GM12878 (cell line): Measurements from ENCODE around the gene ADAM15. TPM values are rescaled to one million over a fixed set of nuclear protein-coding genes. Genes with fewer than 3 reads are reported as not detected.

ENCODE experiments used
- ATAC-seq: fragments of 200-7000 bp; cut with Tn5 transposase; 3 replicates; pipeline ENCODE4 v1.9.1; 2020; ENCODE audit warnings: mild to moderate bottlenecking, moderate library complexity
- BruUV-seq: library from RNA; stranded (reverse); fragments of 400-500 nt; replicated peaks from 2 replicates; lab custom pipeline; 2021; lab: Mats Ljungman, UMichigan
- CTCF ChIA-PET: fragments of 300-600 bp; sonication (Branson Sonifier 250); formaldehyde crosslinking; extraction: SDS; loops from one replicate; lab custom pipeline; 2021; ENCODE audit warnings: inconsistent platforms; lab: Yijun Ruan, JAX
- POLR2A ChIA-PET: fragments of 350-600 bp; formaldehyde crosslinking; extraction: SDS; loops from one replicate; lab custom pipeline; 2021; ENCODE audit warnings: inconsistent platforms; lab: Charles Lee
- RAD21 ChIA-PET: fragments of 300-600 bp; sonication (Branson Sonifier 250); formaldehyde crosslinking; loops from one replicate; lab custom pipeline; 2023; ENCODE audit warnings: antibody characterized with exemption; ENCODE audit not compliant: unreplicated experiment; lab: Charles Lee
- SMC1A ChIA-PET: fragments of 300-600 bp; sonication (Branson Sonifier 250); formaldehyde crosslinking; loops from one replicate; lab custom pipeline; 2023; ENCODE audit not compliant: unreplicated experiment, uncharacterized antibody; lab: Charles Lee
- DNase-seq: peaks from one replicate; pipeline ENCODE4 v3.0.0-alpha.2; 2011; ENCODE audit warnings: low read depth, low spot score
- FAIRE-seq: peaks from 3 replicates; lab custom pipeline; 2011; peaks lifted over from hg19 to GRCh38; lab: Jason Lieb, UNC
- H2AFZ ChIP-seq: 2 replicates; pipeline ENCODE4 v1.6.0; 2011; ENCODE audit warnings: low read depth, low read length, control low read depth; ENCODE audit not compliant: control insufficient read depth
- H3K27ac ChIP-seq: 2 replicates; pipeline ENCODE4 v1.5.1; 2011; ENCODE audit warnings: control low read depth; ENCODE audit not compliant: control insufficient read depth, insufficient read depth
- H3K27me3 ChIP-seq, 2 experiments: replicated peaks in 1 of 2; 2 replicates each; pipeline versions ENCODE4 v1.6.0 to v1.6.1; 2011; ENCODE audit warnings: low read length in 1 of 2; ENCODE audit not compliant: control insufficient read depth in 2 of 2, insufficient read depth in 2 of 2
- H3K36me3 ChIP-seq, 2 experiments: 2 replicates each; pipeline ENCODE4 v1.5.1; 2011; ENCODE audit warnings: low read length in 1 of 2; ENCODE audit not compliant: control insufficient read depth in 2 of 2, insufficient read depth in 2 of 2
- H3K4me1 ChIP-seq: 2 replicates; pipeline ENCODE4 v1.6.1; 2011; ENCODE audit warnings: mild to moderate bottlenecking, low read length, moderate library complexity, mixed read lengths; ENCODE audit not compliant: control insufficient read depth, insufficient read depth
- H3K4me2 ChIP-seq: 2 replicates; pipeline ENCODE4 v1.6.0; 2011; ENCODE audit warnings: control low read depth; ENCODE audit not compliant: control insufficient read depth, insufficient read depth
- H3K4me3 ChIP-seq: fragments of 200-600 bp; sonication (generic); 2 replicates; pipeline ENCODE4 v1.5.1; 2016
- H3K79me2 ChIP-seq: 2 replicates; pipeline ENCODE4 v1.6.0; 2011; ENCODE audit warnings: low read length; ENCODE audit not compliant: control insufficient read depth, insufficient read depth
- H3K9ac ChIP-seq: 2 replicates; pipeline ENCODE4 v1.8.0; 2011; ENCODE audit warnings: low read length, control low read depth, mixed read lengths; ENCODE audit not compliant: control insufficient read depth, insufficient read depth
- H3K9me3 ChIP-seq: replicated peaks from 3 replicates; pipeline ENCODE4 v1.5.1; 2011; ENCODE audit warnings: mild to moderate bottlenecking, low read length; ENCODE audit not compliant: control insufficient read depth, insufficient read depth
- H4K20me1 ChIP-seq: 2 replicates; pipeline ENCODE4 v1.6.0; 2011; ENCODE audit not compliant: control insufficient read depth, insufficient read depth
- CHD1 ChIP-seq: IDR thresholded peaks from 2 replicates; pipeline ENCODE4 v1.6.1; 2012; ENCODE audit warnings: low read depth, low read length, improper control_type of control experiment
- E2F8 ChIP-seq: fragments of 450-650 bp; IDR thresholded peaks from 2 replicates; pipeline ENCODE4 v1.6.1; 2018; ENCODE audit warnings: mild to moderate bottlenecking, low read depth, moderate library complexity; ENCODE audit not compliant: partially characterized antibody
- JUND ChIP-seq: IDR thresholded peaks from 2 replicates; pipeline ENCODE4 v1.6.1; 2012; ENCODE audit warnings: low read depth, mild to moderate bottlenecking, low read length, improper control_type of control experiment, moderate library complexity
- MYB ChIP-seq: fragments of 150-350 bp; IDR thresholded peaks from 2 replicates; pipeline ENCODE4 v1.6.1; 2014; ENCODE audit warnings: mild to moderate bottlenecking, low read depth, low read length, borderline replicate concordance
- NFXL1 ChIP-seq: fragments of 450-650 bp; IDR thresholded peaks from 2 replicates; pipeline ENCODE4 v1.6.1; 2017; ENCODE audit warnings: antibody characterized with exemption, mild to moderate bottlenecking, borderline replicate concordance
- RAD21 ChIP-seq: IDR thresholded peaks from 2 replicates; pipeline ENCODE4 v1.6.1; 2011; ENCODE audit warnings: mild to moderate bottlenecking, low read depth, low read length, moderate library complexity; ENCODE audit not compliant: insufficient read depth
- RELA ChIP-seq: fragments of 450-650 bp; IDR thresholded peaks from 2 replicates; pipeline ENCODE4 v1.8.0; 2014; ENCODE audit warnings: borderline replicate concordance; ENCODE audit not compliant: partially characterized antibody
- STAT3 ChIP-seq: IDR thresholded peaks from 2 replicates; pipeline ENCODE4 v1.6.1; 2011; ENCODE audit warnings: low read depth, low read length, improper control_type of control experiment
- TARDBP ChIP-seq: IDR thresholded peaks from 2 replicates; pipeline ENCODE4 v1.6.1; 2016; ENCODE audit warnings: borderline replicate concordance
- WGBS: methylation state at CpG from one replicate; pipeline ENCODE4 v1.1.6; 2016; ENCODE audit warnings: low lambda C conversion rate; ENCODE audit not compliant: insufficient replicate concordance, insufficient coverage; ENCODE audit errors: missing lambda C conversion rate; 5-methylcytosine and 5-hydroxymethylcytosine counted together
- in situ Hi-C: fragments of 300-500 bp; cut with MboI; formaldehyde crosslinking; loops from 9 replicates; pipeline ENCODE4 v1.14.3; 2018; ENCODE audit warnings: mixed read lengths
- intact Hi-C: fragments of 100-400 bp; cut with micrococcal nuclease; formaldehyde crosslinking; loops from one replicate; pipeline ENCODE4 v1.14.2; 2022; ENCODE audit not compliant: unreplicated experiment
- polyA plus RNA-seq, 11 experiments: library from polyadenylated mRNA; depleted of rRNA in 4 of 11; unstranded in 6 of 11; stranded (reverse) in 5 of 11; fragments of >200 nt; fragmentation: Nextera tagmentation in 4 of 11; fragmentation: Illumina TruSeq in 1 of 11; extraction: Ambion mirVana in 4 of 11; extraction: Trizol in 1 of 11; gene quantifications; 1 replicate in 1 of 11; 2 replicates in 10 of 11; pipeline versions ENCODE4 v1.2.1 to v1.2.3, GENCODE V29; 2011 to 2016; ENCODE audit warnings: inconsistent platforms in 2 of 11, missing spikeins in 2 of 11, low read depth in 1 of 11
- total RNA-seq, 4 experiments: library from RNA; depleted of rRNA in 3 of 4; stranded (reverse); fragments of >200 nt in 3 of 4; fragmentation: Illumina TruSeq in 1 of 4; extraction: Trizol in 1 of 4; gene quantifications; 2 replicates each; pipeline versions ENCODE4 v1.2.1 to v1.2.3, GENCODE V29; 2013 to 2021

ADAM15 gene
- total and polyA plus RNA-seq, 10 of the 15 experiments (the other 5 are each of a cell fraction or from before 2014, with no cell fraction given) = 0.29 to 38.8 (median 14.7) TPM

DNA sequence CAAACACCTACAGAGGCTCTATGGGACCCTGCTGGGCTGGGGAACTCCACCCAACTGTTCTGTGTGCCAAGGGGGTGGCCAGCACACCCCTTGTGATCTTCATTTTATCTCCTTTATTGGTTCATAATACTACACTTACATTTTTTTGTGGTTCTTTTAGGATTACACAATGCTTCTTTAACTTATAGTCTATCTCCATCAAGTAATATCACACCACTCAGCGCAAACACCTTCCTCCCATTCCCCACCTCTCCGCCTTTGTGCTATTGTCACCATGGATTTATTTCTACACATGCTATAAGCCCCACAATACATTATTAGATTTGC is 43.5 kb downstream of the ADAM15 start:
- no peak overlapping the region for H3K4me3 ChIP-seq
- in situ Hi-C loops (loop anchor here (5.0 kb wide), 1 partner anchor 73 kb away; no protein-coding TSS in a partner anchor), intact Hi-C loops (no loop called here)
- WGBS = 62% methylated on average over 2 of the region's 2 CpGs
- H3K9ac ChIP-seq = no peak overlapping the region
- no TSS peak for BruUV-seq
- ChIA-PET CTCF (interaction anchor here (0.8 to 6.6 kb wide), 13 partner anchors 8 to 99 kb away, joined by 3 to 89 read pairs (median 5); partner anchors contain the start of gene KRTCAP2), POLR2A (no interaction called here), SMC1A (interaction anchor here (0.6 to 2.4 kb wide), 3 partner anchors 12 to 904 kb away, joined by 3 to 37 read pairs (median 5); no protein-coding TSS in a partner anchor), RAD21 (interaction anchor here (0.8 to 2.8 kb wide), 3 partner anchors 51 to 78 kb away, joined by 3 to 14 read pairs (median 6); partner anchors contain the start of genes KRTCAP2 and TRIM46)
- H2AFZ ChIP-seq = no peak overlapping the region
- no peak for TF ChIP-seq CHD1
- TF ChIP-seq JUND = no peak
- no peak for TF ChIP-seq TARDBP
- TF ChIP-seq E2F8 = no peak
- no peak for TF ChIP-seq RELA
- TF ChIP-seq MYB = no peak
- TF ChIP-seq RAD21 = no peak
- TF ChIP-seq STAT3 = no peak
- TF ChIP-seq NFXL1 = no peak
- FAIRE-seq (no peak), DNase-seq (no peak), ATAC-seq (no peak)
- H3K4me2 ChIP-seq = no peak overlapping the region
- no peaks in the 10 kb centered on the region for H3K79me2 ChIP-seq
- peaks cover 3% of the 10 kb centered on the region; the same call in 1 of the 2 replicates for H3K4me1 ChIP-seq
- H3K36me3 ChIP-seq = no peaks in the 10 kb centered on the region
- no peak overlapping the region for H3K27ac ChIP-seq
- H3K27me3 ChIP-seq = no peaks in the 10 kb centered on the region; a peak in 1 of 4 replicates
- no peaks in the 10 kb centered on the region for H3K9me3 ChIP-seq
- H4K20me1 ChIP-seq = no peaks in the 10 kb centered on the region
